HG03575 (cell line): ENCODE data around the gene TEX14.
"Not testable (repeated sequence)": the region's sequence is repeated elsewhere in the genome, so short reads cannot be mapped to it uniquely, and the experiment has no call there.

ENCODE experiments used
- ATAC-seq: cut with Tn5 transposase; IDR thresholded peaks from one replicate; pipeline ENCODE4 v1.9.1; 2021; ENCODE audit not compliant: unreplicated experiment, insufficient number of reproducible peaks, low FRiP score; ENCODE audit errors: extremely low read depth

TEX14 gene

DNA sequence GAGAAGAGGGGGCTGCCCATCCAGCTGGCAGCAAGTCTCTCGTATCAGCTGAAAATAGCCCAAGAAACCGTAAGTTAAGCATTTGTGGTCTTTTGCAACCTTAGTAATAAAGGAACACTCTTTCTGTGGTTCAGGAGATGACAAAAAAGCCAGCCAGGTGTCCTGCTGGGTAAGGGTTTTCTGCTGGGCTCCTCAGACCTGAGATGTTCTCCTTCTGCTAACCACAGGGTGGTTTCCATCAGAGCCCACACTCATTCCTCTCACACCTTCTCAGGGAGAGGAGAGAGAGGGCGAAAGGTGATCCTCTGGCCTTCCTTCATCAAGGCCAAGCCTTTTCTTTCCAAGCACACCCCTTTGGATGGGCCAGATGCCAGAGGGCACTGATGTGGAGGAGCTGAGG is 70.7 kb downstream of the TEX14 start:
- ATAC-seq, result peak; percentile 36

DNA sequence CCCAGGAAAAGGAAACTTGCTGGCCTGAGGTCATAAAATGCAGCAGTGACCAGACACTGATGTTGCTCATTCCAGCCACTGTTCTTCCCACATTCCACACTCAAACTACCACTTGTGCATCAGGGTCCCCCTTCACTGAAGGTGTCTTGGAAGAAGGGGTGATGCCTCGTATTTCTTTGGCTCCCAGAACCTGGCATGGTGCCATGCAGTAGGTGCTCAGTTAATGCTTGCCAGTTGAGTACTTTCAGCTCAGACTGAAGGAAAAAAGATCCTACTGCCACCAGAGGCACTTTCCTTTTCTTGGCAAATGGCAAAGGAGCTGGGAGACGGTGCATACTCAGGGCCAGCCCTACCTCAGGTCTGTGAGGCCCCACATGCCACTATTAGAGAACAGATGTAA is 73.5 kb downstream of the TEX14 start:
- ATAC-seq, result no peak

DNA sequence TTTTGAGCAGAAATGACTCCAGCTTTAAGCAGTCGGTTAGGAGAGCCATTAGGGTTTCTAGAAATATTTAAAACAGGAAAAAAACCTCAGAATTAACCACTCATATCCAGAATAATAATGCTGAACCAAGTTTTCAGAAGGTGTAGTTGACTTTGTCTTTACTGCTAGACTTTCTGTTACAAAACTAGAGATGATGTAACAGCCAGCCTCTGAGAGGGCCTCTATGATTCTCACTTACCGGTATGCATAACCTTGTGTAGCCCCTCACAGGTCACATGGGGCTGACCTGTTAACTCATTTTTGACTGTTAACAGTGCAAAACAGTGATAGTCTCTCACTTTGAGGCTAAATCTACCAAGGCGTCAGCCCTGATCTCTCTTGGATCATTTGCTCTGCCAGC is 74.3 kb downstream of the TEX14 start:
- no peak for ATAC-seq

DNA sequence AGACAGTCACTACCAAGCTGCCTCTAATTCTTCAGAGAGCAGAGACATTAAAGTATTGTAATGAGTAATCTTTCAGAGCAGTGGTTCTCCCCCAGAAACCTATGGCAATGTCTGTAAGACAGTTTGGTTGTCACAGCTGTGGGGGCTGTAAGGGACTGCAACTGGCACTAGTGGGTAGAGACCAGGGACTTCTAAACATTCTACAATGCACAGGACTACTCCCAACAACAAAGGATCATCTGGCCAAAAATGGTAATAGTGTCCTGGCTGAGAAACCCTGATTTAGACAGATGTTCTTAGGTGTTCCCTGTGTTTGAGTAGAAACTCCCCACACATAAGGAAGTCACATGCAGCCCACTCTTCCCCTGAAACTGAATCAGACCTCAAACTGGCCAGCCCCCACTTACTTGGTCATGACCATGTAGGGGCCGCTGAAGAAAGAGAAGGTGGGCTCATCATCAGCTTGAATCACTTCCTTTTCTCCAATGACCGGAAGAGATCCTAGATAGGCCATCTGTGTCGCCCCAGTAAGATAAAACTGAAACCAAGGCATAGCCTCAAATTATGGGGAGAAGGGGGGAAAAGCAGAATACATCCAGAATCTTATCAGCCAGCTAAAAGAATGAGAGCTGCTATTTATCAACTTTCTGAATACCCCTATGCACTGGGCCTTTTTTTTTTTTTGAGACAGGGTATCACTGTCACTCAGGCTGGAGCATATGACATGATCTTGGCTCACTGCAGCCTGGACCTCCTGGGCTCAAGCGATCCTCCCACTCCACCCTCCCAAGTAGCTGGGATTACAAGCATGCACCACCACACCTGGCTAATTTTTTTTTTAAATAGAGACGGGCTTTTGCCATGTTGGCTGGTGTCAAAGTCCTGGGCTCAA is 75.8 kb downstream of the TEX14 start:
- no peak for ATAC-seq

DNA sequence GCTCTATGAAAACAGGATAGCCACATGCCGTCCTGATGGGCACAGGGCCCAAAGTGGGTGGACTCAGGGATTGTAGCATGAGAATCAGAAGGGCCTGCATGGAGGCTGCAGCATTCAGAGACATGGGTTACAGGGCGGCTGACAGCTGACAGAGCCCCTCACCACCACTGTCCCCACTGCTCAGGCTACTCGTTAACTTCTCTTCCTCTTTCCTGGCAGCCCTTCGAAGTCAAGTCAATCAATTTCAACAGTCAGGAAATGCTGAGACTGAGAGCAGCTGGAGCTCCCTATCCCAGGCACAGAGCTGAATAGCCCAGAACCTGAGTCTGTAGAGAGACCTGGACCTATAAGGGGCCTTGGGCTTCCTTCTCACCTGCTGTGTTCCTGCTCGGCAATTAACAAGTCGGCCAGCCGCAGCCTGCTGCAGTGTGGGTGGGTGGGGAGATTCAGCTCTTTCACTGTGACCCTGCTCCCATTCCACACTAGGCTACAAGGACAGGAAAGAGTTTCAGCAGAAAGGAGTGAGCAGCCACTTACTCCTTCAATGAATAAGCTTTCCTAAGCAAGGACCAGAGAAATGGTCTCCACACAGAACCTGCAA is 76.9 kb downstream of the TEX14 start:
- ATAC-seq, result no peak

DNA sequence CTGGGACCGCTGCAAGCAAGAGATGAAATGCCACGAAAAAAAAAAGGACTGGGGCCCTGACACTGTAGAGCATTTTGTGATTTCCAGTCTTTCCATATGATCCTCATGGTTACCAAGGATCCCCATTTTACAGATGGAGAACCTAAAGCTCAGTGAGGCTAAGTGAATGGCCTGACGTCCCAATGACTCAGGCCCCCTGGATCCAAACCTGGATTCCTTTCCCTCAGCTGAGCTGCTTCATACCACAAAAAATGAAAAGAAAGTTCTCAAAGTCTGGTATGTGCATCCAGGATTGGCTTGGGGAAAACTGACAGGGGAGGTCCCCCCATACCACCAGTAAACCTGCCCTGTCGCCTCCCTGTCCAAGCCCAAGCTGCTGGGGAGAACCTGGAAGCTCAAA is 80.5 kb downstream of the TEX14 start:
- no peak for ATAC-seq

DNA sequence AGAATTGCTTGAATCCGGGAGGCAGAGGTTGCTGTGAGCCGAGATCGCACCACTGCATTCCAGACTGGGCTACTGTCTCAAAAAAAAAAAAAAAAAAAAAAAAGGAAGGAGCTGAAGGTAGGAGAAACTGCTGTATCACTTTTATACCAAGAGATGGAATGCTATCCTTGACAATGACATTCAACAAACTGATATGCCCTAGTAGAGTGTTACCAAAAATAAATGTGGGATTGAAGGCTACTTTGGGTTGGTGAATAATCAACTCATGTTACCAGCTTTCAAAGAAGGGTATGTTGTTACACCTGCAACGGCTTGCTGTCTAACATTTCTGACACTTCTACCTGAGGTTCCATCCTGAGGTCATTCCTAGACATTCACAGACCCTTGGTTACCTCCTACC is 84.9 kb downstream of the TEX14 start:
- no peak for ATAC-seq

DNA sequence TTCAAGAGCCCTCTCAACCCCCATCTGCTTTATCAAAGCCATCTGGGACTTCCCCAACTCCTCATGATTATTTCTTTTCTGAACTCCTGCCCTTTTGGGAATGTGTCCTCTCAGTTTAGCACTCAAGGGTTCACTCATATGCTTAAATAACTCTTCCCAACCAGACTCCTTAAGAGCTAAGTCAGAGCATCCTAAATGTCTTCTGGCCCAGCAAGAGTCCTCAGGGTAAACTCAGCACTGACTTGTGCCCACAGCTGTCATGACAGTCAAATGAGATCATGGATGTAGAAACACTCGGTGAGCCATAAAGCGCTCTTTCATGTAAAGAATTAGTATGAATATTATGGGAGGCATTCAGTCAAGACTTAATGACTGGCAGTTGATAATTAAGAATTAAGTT is 85.9 kb downstream of the TEX14 start:
- ATAC-seq, result no peak

DNA sequence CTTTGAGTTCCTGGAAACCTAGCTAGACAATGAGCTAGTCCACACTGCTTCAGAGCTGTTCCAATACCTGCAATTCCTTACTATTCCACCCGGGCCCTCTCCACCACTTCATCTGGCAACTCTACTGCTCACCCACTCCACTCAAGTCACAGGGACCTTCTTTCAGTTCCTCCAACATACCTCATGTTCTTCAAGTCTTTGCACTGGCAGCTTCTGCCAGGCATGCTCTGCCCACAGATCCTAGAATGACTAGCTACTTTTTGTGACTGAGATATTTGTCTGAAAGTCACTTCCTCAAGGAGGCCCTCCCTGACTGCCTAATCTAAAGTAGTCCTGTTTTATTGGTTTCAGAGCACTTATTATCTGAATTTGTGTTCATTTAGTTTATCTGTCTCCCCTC is 86.4 kb downstream of the TEX14 start:
- ATAC-seq, result no peak

DNA sequence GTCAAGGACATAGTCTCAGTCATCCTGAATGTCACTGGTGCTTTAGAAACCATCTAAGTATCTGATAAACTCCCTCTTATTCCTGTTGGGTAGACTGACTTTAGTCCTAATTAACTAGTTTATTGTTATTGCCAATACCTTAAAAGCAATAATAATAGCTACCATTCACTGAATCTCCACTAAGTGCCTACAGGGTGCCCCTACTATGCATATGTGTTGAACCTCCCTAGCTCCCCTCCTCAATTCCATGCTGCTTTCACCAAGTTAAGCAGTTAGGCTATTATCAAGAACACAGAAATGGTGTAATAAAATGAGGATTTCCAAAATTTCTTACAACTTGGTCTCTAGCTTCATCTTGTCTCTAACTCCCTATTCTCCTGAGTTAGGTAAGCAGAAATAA is 89.9 kb downstream of the TEX14 start:
- no peak for ATAC-seq

DNA sequence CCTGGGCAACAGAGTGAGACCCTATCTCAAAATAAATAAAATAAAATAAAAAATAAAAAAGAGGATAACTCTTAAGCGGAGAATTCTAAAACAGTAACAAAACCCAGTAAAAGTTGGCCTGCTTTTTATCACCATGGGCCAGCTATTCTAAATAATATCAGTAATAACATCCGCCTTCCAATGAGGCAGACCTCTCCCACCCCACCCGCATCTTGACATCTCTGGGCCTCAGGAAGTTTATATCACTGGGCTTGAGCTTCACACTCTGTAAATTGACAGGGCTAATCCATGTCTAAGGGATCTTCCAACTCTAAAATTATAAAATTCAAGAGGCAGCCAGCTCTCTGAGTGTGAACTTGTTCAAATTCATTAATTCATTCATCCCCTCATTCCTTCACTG is 94.5 kb downstream of the TEX14 start:
- ATAC-seq, result no peak

DNA sequence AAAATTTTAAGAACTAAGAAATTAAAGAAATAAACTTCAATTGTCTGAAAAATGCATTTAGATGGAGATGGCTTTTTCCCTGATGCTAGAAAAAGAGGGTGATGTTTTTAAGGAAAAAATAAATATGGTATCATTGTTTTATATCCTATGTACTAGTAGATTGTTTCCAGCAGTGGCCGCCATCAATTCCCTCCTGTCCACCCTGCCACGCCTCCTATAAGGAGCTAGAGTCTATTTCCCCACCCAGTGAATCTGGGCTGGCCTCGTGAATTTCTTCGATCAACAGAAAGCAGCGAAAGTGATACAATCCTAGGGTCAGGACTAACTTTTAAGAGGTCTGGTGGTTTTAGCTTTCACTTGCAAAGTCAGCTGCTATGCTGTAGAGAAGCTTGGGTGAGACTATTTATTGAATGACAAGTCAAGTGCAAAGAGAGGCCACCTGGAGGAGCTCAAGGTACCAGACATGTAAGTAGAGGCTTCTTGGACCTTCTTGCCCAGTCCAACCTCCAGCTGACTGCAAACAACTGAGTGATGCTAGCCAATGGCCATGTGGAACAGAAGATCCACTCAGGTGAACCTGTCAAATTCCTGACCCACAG is 96.6 kb downstream of the TEX14 start:
- no peak for ATAC-seq

DNA sequence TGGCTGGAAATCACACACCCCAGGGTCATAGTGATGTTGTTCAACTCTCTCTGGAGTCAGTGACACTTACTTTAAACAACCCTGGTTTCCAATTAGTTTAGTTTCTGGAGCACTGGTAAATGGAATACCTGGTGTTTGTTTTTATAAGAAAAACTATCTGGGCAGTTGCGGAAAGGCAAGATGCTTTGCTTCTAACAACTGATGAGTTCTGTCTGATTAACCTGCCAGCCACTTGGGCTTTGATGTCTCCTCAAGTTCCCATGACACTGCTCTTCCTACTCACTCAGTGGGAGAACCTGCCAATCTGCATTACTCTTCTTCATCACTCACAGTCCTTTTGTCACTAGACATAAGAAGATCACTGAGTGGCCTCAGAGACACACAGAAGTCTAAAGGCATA is 98.7 kb downstream of the TEX14 start:
- no peak for ATAC-seq

DNA sequence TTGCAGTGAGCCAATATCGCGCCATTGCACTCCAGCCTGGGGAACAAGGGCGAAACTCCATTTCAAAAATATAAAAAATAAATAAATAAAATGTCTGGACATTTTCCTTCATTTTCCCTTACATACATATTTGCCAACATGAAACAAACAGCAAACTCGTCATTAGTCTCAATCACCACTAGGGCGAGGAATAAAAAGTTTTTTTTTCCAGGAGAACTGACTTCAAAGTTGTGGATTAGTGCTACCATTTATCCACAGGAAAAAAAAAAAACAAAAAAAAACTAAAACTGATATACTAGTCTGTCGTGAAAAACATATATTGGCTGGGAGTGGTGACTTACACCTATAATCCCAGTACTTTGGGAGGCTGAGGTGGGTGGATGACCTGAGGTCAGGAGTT is 100.4 kb downstream of the TEX14 start:
- no peak for ATAC-seq

DNA sequence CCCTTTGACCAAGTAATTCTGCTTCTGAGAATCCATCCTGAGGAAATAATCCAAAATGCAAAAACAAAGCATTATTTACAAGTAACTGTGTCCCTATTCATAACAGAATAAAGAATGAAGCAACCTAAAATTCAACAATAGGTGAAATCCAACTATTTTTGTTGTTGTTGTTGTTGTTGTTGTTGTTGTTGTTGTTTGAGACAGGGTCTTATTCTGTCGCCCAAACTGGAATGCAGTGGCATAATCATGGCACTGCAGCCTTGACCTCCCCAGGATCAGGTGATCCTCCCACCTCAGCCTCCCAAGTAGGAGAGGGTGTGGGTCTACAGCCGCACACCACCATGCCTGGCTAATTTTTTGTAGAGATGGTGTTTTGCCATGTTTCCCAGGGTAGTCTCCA is 101.5 kb downstream of the TEX14 start:
- ATAC-seq, result no peak

DNA sequence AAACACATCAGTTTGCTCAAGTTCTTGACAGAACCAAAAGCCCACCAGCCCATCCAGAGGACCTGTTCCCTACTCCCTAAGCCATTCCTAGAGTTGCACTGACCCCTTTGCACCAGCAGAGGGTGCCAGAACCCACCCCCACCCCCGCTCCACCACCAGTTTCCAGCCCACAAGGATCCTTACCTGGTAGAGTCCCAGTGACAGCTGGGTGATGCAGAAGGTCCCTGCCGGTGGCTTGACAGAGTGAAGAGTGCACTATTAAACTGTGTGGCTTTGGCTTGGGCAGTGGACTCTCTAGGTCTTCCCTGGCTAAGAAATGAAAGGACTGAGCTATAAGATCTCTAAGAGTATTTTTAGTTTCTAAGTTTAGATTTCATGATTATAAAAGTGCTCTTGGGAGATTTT is 104.1 kb downstream of the TEX14 start:
- ATAC-seq, result no peak

DNA sequence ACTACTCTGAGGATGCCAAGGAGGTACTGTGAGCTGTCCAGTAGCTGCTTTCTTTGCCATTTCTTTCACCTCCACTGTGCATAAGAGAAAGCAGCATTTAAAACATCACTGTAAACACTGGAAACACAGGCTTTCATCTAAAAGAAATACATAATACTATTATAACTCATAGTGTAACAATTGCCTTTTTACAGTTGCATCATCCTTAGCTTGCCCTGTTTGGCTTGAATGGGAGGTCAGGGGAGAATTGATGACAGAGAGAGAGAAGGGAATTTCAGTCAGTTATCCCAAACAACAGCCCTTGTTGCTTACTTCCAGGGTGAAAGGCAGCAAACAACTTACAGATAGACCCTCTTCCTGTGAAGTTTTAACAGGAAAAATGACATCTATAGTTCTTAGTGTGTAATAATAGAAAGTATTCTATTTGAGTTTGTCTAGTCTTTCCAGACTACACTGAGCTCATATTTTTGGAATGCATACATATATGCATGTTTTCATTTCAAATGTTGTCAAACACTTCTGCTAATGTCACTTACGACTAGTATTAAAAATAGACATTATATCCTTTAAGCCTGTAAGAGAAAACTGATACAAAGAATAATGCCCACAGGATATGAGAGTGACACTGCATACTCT is 105.7 kb downstream of the TEX14 start:
- no peak for ATAC-seq

DNA sequence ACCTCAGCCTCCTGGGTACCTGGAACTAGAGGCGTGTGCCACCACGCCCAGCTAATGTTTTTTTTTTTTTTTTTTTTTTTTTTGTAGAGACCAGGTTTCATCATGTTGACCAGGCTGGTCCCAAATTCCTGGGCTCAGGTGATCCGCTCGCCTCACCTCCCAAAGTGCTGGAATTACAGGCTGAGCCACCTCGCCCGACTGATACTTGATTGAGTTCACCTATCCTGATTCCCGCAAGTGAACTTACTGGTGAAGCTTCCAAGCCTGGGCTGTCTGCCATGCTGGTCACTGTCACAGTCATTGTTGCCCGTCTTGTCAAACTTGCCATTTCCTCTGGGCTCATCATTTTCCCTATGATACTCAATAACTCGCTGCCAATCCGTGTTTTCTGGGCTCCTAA is 106.3 kb downstream of the TEX14 start:
- no peak for ATAC-seq

DNA sequence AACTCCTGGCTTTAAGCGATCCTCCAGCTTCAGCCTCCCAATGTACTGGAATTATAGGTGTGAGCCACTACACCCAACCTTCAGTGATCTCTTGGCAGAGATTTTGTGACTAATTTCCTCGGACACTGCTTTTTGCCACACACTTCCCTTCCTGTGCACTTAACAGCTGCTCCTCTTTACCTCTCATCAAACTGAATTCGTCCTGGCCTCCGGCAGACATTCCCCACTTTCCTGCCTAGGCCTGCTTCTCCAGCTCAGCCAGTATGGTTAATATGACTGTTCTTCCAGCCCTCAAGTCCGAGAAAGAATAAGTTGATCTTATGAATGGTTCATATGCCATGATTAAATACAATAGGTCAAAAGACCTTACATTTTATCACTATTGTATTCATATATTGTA is 108.4 kb downstream of the TEX14 start:
- no peak for ATAC-seq

DNA sequence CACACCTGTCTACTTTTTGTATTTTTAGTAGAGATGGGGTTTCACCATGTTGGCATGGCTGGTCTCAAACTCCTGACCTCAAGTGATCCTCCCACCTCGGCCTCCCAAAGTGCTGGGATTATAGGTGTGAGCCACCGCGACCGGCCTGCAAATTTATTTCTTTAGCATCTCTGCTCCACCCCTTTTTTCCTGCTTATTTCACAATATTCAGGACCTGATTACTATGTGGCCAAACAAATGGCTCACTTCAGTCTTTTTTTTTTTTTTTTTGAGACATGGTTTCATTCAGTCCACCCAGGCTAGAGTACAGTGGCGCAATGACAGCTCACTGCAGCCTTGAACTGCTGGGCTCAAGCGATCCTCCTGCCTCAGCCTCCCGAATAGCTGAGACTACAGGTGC is 109.1 kb downstream of the TEX14 start:
- ATAC-seq, result not testable (repeated sequence)
